Measurements from ENCODE around the gene NRP2. TPM values are rescaled to one million over a fixed set of nuclear protein-coding genes. Genes with fewer than 3 reads are reported as not detected.

Gene NRP2
- total and polyA plus RNA-seq, 4 donors: 3.8 to 17.7 (median 12.2) TPM

DNA sequence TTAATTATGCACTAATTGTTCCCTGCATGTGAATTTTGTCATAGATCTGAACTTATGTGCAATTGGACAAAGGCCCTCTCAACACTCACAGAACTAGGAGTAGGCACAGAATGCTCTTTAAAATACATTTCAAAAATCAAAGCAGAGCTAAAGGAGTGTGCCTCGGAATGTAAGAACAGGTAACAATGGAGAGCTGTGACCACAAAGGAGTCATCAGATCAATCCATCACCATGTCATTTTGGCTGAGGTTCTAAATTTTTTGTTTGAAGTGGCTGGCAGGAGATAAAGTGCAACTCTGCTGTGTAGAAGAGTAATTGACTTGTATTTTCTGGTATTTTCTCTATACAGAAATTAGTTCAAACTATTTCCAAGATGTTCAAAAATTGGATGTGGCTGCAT, 155.4 kb downstream of the NRP2 start:
- no peak overlapping the region for H3K27ac ChIP-seq (ENCODE audit: low read depth in 1 of 2, low read length in 2 of 2)
- TF ChIP-seq ZBTB33 (IDR thresholded peaks at IDR 0.05) (no peak), FOXA1 (IDR thresholded peaks at IDR 0.05) (no peak), RAD21 (IDR thresholded peaks at IDR 0.05) (no peak), NR2F2 (IDR thresholded peaks at IDR 0.05) (no peak), RXRA (IDR thresholded peaks at IDR 0.05) (no peak), ATF3 (IDR thresholded peaks at IDR 0.05) (no peak), HNF4A (conservative IDR thresholded peaks at IDR 0.05) (no peak), TAF1 (conservative IDR thresholded peaks at IDR 0.05) (no peak)
- no peak overlapping the region for H3K4me3 ChIP-seq (ENCODE audit: low read depth in 1 of 3, low read length in 3 of 3)
- DNase-seq (ENCODE audit: low spot score): no peak
- no peaks in the 10 kb centered on the region for H3K4me1 ChIP-seq (ENCODE audit: control insufficient read depth in 4 of 4, insufficient read depth in 4 of 4, low read length in 3 of 4)
- H3K27me3 ChIP-seq (ENCODE audit: control insufficient read depth in 4 of 4, insufficient read depth in 4 of 4, low read length in 3 of 4): no peaks in the 10 kb centered on the region
- no peak overlapping the region for H3K9ac ChIP-seq (ENCODE audit: low read depth in 1 of 2, low read length in 2 of 2)
- H3K36me3 ChIP-seq (ENCODE audit: control insufficient read depth in 4 of 4, insufficient read depth in 3 of 4, low read depth in 1 of 4, low read length in 3 of 4): no peaks in the 10 kb centered on the region
- WGBS: 76% methylated on average over 1 of the region's 1 CpG
- H3K9me3 ChIP-seq (ENCODE audit: control insufficient read depth in 4 of 4, low read length in 3 of 4): no peaks in the 10 kb centered on the region

DNA sequence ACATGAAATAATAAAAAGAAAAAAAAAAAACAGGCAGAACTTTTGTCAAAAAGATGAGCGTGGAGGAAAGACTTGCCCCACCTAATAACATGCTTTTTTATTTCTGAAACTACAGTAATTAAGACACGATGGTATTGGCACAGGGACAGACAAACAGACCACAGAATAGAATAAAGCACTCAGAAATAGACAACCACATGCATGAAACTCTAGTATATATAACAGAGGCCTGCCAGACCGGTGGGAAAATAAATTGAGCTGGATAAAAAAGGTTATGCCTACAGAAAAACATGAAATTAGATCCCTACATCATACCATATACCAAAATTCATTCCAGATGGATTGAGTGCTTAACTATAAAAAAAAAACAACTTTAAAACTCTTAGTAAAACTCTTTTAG, 163.1 kb downstream of the NRP2 start:
- no peak overlapping the region for H3K9ac ChIP-seq (ENCODE audit: low read depth in 1 of 2, low read length in 2 of 2)
- no peak overlapping the region for H3K4me3 ChIP-seq (ENCODE audit: low read depth in 1 of 3, low read length in 3 of 3)
- no peaks in the 10 kb centered on the region for H3K36me3 ChIP-seq (ENCODE audit: control insufficient read depth in 4 of 4, insufficient read depth in 3 of 4, low read depth in 1 of 4, low read length in 3 of 4)
- no peak for TF ChIP-seq YY1 (IDR thresholded peaks at IDR 0.05)
- TF ChIP-seq HNF4G (IDR thresholded peaks at IDR 0.05): no peak
- no peak for TF ChIP-seq NR2F2 (IDR thresholded peaks at IDR 0.05)
- no peak for TF ChIP-seq EGR1 (IDR thresholded peaks at IDR 0.05; ENCODE audit: low read depth in 2 of 2)
- TF ChIP-seq, protein P1, sequence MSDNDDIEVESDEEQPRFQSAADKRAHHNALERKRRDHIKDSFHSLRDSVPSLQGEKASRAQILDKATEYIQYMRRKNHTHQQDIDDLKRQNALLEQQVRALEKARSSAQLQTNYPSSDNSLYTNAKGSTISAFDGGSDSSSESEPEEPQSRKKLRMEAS (IDR thresholded peaks at IDR 0.05): no peak
- no peaks in the 10 kb centered on the region for H3K27me3 ChIP-seq (ENCODE audit: control insufficient read depth in 4 of 4, insufficient read depth in 4 of 4, low read length in 3 of 4)
- H3K4me1 ChIP-seq (ENCODE audit: control insufficient read depth in 4 of 4, insufficient read depth in 4 of 4, low read length in 3 of 4): no peaks in the 10 kb centered on the region
- H3K27ac ChIP-seq (ENCODE audit: low read depth in 1 of 2, low read length in 2 of 2): no peak overlapping the region
- DNase-seq (ENCODE audit: low spot score): no peak
- no peaks in the 10 kb centered on the region for H3K9me3 ChIP-seq (ENCODE audit: control insufficient read depth in 4 of 4, low read length in 3 of 4)
- 90% methylated on average over 3 of the region's 3 CpGs for WGBS
